ENCODE data around the gene KCNJ4. TPM values are rescaled to one million over a fixed set of nuclear protein-coding genes. Genes with fewer than 3 reads are reported as not detected.

Gene KCNJ4
- total RNA-seq, 1 experiment from 2014 or later, result 0.18 TPM

DNA sequence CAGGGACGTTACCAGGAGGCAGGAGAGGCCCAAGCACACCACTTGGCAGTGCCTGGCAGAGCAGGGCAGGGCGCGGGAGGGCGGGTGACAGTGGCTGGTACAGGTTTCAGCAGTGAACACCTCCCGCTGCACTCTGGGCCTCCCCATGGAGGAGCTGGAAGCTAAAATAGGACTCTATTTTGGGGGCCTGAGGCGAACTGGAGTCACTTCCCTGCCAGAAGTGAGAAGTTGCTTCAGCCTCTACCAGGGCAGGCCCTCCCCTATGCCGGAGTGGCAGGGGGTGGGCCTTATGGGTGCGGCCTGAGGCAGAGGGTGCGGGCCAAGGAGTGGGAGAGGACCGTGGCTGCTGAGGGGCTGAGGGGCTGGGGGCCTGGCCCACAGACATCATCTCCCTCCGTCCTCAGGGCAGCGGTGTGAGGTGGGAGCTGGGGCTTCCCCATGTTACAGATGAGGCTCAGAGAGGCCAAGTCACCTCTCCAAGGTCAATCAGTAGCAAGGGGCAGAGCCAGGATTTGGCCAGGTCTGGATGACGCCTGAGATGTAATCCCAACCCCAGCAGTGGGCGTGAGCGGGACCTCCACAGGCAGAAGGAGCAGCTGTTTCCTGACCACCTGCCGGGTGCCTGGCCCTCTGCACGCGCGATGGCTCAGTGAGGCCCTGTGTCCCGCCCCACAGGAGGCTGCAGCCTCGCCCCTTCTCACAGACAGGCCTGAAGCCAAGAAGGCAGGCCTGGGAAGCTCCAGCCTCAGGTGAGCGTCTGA is 39.3 kb downstream of the KCNJ4 start:
- Histone ChIP-seq H3K27ac (ENCODE audit: low read length) (no peak overlapping the region), H3K9me3 (ENCODE audit: control insufficient read depth, insufficient read depth, low read depth, low read length) (no peaks in the 10 kb centered on the region), H3K36me3 (ENCODE audit: control insufficient read depth, insufficient read depth, low read length) (no peaks in the 10 kb centered on the region), H3K27me3 (ENCODE audit: control insufficient read depth, insufficient read depth, low read length) (no peaks in the 10 kb centered on the region), H3K4me1 (ENCODE audit: control insufficient read depth, insufficient read depth, low read length) (no peaks in the 10 kb centered on the region; the same call in 1 of the 2 replicates), H3K4me3 (ENCODE audit: low read depth in 2 of 2, low read length in 2 of 2) (no peak overlapping the region)
- ATAC-seq, result no peak
- no peak for TF ChIP-seq SIN3A (IDR thresholded peaks at IDR 0.05; ENCODE audit: borderline replicate concordance, insufficient read depth, low read depth, low read length)
- TF ChIP-seq TCF7L2 (IDR thresholded peaks at IDR 0.05; ENCODE audit: low read depth, low read length), result no peak
- TF ChIP-seq POLR2AphosphoS5 (IDR thresholded peaks at IDR 0.05; ENCODE audit: low read depth, low read length), result no peak
- TF ChIP-seq, protein P1, sequence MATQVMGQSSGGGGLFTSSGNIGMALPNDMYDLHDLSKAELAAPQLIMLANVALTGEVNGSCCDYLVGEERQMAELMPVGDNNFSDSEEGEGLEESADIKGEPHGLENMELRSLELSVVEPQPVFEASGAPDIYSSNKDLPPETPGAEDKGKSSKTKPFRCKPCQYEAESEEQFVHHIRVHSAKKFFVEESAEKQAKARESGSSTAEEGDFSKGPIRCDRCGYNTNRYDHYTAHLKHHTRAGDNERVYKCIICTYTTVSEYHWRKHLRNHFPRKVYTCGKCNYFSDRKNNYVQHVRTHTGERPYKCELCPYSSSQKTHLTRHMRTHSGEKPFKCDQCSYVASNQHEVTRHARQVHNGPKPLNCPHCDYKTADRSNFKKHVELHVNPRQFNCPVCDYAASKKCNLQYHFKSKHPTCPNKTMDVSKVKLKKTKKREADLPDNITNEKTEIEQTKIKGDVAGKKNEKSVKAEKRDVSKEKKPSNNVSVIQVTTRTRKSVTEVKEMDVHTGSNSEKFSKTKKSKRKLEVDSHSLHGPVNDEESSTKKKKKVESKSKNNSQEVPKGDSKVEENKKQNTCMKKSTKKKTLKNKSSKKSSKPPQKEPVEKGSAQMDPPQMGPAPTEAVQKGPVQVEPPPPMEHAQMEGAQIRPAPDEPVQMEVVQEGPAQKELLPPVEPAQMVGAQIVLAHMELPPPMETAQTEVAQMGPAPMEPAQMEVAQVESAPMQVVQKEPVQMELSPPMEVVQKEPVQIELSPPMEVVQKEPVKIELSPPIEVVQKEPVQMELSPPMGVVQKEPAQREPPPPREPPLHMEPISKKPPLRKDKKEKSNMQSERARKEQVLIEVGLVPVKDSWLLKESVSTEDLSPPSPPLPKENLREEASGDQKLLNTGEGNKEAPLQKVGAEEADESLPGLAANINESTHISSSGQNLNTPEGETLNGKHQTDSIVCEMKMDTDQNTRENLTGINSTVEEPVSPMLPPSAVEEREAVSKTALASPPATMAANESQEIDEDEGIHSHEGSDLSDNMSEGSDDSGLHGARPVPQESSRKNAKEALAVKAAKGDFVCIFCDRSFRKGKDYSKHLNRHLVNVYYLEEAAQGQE (IDR thresholded peaks at IDR 0.05; ENCODE audit: insufficient read depth in 1 of 2, low read depth in 2 of 2, low read length in 1 of 2), result no peak
- TF ChIP-seq, protein P2, sequence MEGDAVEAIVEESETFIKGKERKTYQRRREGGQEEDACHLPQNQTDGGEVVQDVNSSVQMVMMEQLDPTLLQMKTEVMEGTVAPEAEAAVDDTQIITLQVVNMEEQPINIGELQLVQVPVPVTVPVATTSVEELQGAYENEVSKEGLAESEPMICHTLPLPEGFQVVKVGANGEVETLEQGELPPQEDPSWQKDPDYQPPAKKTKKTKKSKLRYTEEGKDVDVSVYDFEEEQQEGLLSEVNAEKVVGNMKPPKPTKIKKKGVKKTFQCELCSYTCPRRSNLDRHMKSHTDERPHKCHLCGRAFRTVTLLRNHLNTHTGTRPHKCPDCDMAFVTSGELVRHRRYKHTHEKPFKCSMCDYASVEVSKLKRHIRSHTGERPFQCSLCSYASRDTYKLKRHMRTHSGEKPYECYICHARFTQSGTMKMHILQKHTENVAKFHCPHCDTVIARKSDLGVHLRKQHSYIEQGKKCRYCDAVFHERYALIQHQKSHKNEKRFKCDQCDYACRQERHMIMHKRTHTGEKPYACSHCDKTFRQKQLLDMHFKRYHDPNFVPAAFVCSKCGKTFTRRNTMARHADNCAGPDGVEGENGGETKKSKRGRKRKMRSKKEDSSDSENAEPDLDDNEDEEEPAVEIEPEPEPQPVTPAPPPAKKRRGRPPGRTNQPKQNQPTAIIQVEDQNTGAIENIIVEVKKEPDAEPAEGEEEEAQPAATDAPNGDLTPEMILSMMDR (IDR thresholded peaks at IDR 0.05), result no peak
- ChIA-PET POLR2A (no interaction called here), CTCF (interaction anchor here (0.6 kb wide), 1 partner anchor 59 kb away, joined by 3 read pairs; no protein-coding TSS in a partner anchor)
- BruUV-seq (replicated peaks), result no TSS peak
- intact Hi-C loops (cut with micrococcal nuclease; ENCODE audit: unreplicated experiment) (no loop called here), in situ Hi-C loops (cut with HindIII; ENCODE audit: low pct_unique_long_range_greater_than_20kb, low sequenced_read_pairs) (no loop called here)
- DNase-seq (ENCODE audit: low read depth, low spot score), result no peak

DNA sequence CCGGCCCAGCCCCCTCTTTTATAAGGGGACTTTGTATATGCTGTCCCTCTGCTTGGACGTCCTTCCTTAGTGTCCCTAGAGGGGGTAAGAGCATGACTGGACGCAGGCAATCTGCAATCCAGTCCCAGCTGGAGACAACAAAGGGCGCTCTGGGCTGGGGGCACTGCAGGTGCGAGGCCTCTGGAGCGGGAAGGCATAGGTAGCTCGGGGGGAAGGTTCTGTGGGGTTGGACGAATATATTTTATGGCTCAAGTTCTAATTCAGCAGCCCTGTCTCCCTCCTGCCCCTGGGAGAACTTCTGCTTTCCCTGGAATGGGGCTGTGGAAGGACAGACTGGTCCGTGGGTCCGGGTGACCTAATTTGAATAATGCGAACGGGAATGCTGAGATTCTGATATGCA is 40.0 kb downstream of the KCNJ4 start:
- no peaks in the 10 kb centered on the region for H3K27me3 ChIP-seq (ENCODE audit: control insufficient read depth, insufficient read depth, low read length)
- no peaks in the 10 kb centered on the region; the same call in 1 of the 2 replicates for H3K4me1 ChIP-seq (ENCODE audit: control insufficient read depth, insufficient read depth, low read length)
- ATAC-seq (no peak), DNase-seq (ENCODE audit: low read depth, low spot score) (no peak)
- TF ChIP-seq, protein P2 (IDR thresholded peaks at IDR 0.05), result no peak
- TF ChIP-seq POLR2AphosphoS5 (IDR thresholded peaks at IDR 0.05; ENCODE audit: low read depth, low read length) (no peak), SIN3A (IDR thresholded peaks at IDR 0.05; ENCODE audit: borderline replicate concordance, insufficient read depth, low read depth, low read length) (no peak), TCF7L2 (IDR thresholded peaks at IDR 0.05; ENCODE audit: low read depth, low read length) (no peak)
- TF ChIP-seq, protein P1 (IDR thresholded peaks at IDR 0.05; ENCODE audit: insufficient read depth in 1 of 2, low read depth in 2 of 2, low read length in 1 of 2), result no peak
- no peaks in the 10 kb centered on the region for H3K9me3 ChIP-seq (ENCODE audit: control insufficient read depth, insufficient read depth, low read depth, low read length)
- no peak overlapping the region for H3K4me3 ChIP-seq (ENCODE audit: low read depth in 2 of 2, low read length in 2 of 2)
- no TSS peak for BruUV-seq (replicated peaks)
- in situ Hi-C loops (cut with HindIII; ENCODE audit: low pct_unique_long_range_greater_than_20kb, low sequenced_read_pairs), result no loop called here
- ChIA-PET POLR2A (no interaction called here), CTCF (no interaction called here)
- H3K36me3 ChIP-seq (ENCODE audit: control insufficient read depth, insufficient read depth, low read length), result no peaks in the 10 kb centered on the region
- intact Hi-C loops (cut with micrococcal nuclease; ENCODE audit: unreplicated experiment), result no loop called here
- no peak overlapping the region for H3K27ac ChIP-seq (ENCODE audit: low read length)

All from Panc1 (cell line).